Activated T-cell treated with anti-CD3 and anti-CD28 coated beads for 4 hours (primary cell): ENCODE measurements around the gene SLC5A1.

Experiments
- DNase-seq: peaks from one replicate; pipeline ENCODE4 v3.0.0-alpha.2; 2020

SLC5A1 gene

GRCh38 chr22:32042924-32043323 lies at the start of gene SLC5A1:
TSS of gene SLC5A1 (plus strand) at chr22:32043261. CDS start at chr22:32043282, 21 bp downstream.
- DNase-seq: no peak

GRCh38 chr22:31995046-31995445 lies 48.0 kb upstream of the SLC5A1 start:
- no peak for DNase-seq

- DNase-seq: no peak
Observed at GRCh38 chr22:31995807-31996206, 47.3 kb upstream of the SLC5A1 start.

GRCh38 chr22:31998784-31999385 lies 44.2 kb upstream of the SLC5A1 start:
- DNase-seq: no peak

GRCh38 chr22:32000181-32000580 lies 42.9 kb upstream of the SLC5A1 start:
- no peak for DNase-seq

GRCh38 chr22:32005453-32005852 lies 37.6 kb upstream of the SLC5A1 start:
- DNase-seq: no peak

- DNase-seq: no peak
Observed at GRCh38 chr22:32013200-32013599, 29.9 kb upstream of the SLC5A1 start.

- DNase-seq: no peak
Observed at GRCh38 chr22:32016081-32016480, 27.0 kb upstream of the SLC5A1 start.

GRCh38 chr22:32018056-32018455 lies 25.0 kb upstream of the SLC5A1 start:
- no peak for DNase-seq

- no peak for DNase-seq
Observed at GRCh38 chr22:32020117-32020516, 22.9 kb upstream of the SLC5A1 start.

GRCh38 chr22:32021716-32022115 lies 21.3 kb upstream of the SLC5A1 start:
- no peak for DNase-seq

- DNase-seq: no peak
Observed at GRCh38 chr22:32023251-32023827, 19.7 kb upstream of the SLC5A1 start.

- DNase-seq: no peak
Observed at GRCh38 chr22:32024796-32025195, 18.3 kb upstream of the SLC5A1 start.

- no peak for DNase-seq
Observed at GRCh38 chr22:32030518-32031247, 12.4 kb upstream of the SLC5A1 start.

GRCh38 chr22:32031466-32031865 lies 11.6 kb upstream of the SLC5A1 start:
- DNase-seq: no peak

- DNase-seq: no peak
Observed at GRCh38 chr22:32034275-32034674, 8.8 kb upstream of the SLC5A1 start.

GRCh38 chr22:32037236-32037635 lies 5.8 kb upstream of the SLC5A1 start:
- no peak for DNase-seq

GRCh38 chr22:32040324-32040904 lies 2.6 kb upstream of the SLC5A1 start:
- DNase-seq: no peak

GRCh38 chr22:32043391-32043790 lies 330 bp downstream of the SLC5A1 start:
- no peak for DNase-seq

- no peak for DNase-seq
Observed at GRCh38 chr22:32044477-32044876, 1.4 kb downstream of the SLC5A1 start.

GRCh38 chr22:32044913-32045312 lies 1.9 kb downstream of the SLC5A1 start:
- no peak for DNase-seq

GRCh38 chr22:32048069-32048468 lies 5.0 kb downstream of the SLC5A1 start:
- no peak for DNase-seq

- DNase-seq: peak; percentile 3
Observed at GRCh38 chr22:32050678-32051515, 7.8 kb downstream of the SLC5A1 start.
